GM11168 (cell line): ENCODE data around the gene USP48.
"Not testable (repeated sequence)": the region's sequence is repeated elsewhere in the genome, so short reads cannot be mapped to it uniquely, and the experiment has no call there.

Experiments
- in situ Hi-C: fragments of 300-500 bp; cut with MboI; formaldehyde crosslinking; loops from one replicate; pipeline ENCODE4 v1.12.0; 2022; ENCODE audit warnings: low sequenced_read_pairs; ENCODE audit not compliant: unreplicated experiment

Gene USP48

GRCh38 chr1:21706151-21706835 lies 76.7 kb downstream of the USP48 start:
- in situ Hi-C loops, result no loop called here

DNA sequence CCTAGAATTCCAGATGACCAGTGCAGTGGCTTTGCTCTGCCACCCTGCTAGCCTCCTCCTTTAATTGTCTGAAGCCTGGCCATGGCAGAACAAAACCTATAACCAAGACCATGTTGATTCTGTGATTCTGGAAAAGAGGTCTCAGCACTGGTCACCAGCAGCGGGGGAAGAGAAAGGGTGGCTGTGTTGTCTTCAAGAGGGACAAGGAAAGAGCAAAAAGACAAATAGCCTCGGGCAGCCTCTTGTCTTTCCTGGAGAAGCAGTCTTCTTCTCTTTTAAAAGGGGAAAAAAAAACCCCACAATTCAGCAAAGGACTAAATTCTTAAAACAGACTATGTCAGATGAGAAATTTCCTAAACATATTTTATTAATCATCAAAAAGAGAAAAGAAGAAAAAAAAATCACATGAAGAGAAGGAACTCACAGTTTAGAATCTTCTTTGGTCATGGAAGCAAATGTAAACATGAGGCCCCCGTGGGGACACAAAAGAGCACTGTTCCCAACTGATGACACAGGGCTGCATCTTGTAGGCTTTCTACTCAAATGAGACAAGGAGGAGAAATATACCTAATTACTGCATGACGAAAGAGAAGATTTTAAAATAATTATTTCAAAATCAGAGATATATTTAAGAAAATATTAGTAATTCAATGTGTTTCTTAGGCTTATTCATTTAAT lies 77.5 kb downstream of the USP48 start:
- in situ Hi-C loops, result no loop called here

DNA sequence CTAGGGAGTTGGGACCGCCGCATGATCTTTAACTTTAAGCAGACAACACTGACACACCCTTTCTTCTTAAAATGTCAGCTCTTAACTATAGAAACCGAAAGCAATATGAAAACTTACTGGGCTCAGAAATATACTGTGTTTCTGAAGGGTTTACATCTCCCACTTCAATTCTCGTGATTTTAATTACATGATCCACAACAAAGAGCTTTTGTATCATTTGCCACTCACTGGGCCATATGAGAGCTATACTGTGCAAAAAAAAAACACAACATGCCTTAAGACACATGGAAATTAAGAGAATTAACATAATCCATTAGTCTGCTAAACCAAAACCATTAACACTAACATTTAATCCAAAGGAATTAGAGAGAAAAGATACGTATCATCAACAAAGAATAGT lies 78.8 kb downstream of the USP48 start:
- in situ Hi-C loops, result no loop called here

DNA sequence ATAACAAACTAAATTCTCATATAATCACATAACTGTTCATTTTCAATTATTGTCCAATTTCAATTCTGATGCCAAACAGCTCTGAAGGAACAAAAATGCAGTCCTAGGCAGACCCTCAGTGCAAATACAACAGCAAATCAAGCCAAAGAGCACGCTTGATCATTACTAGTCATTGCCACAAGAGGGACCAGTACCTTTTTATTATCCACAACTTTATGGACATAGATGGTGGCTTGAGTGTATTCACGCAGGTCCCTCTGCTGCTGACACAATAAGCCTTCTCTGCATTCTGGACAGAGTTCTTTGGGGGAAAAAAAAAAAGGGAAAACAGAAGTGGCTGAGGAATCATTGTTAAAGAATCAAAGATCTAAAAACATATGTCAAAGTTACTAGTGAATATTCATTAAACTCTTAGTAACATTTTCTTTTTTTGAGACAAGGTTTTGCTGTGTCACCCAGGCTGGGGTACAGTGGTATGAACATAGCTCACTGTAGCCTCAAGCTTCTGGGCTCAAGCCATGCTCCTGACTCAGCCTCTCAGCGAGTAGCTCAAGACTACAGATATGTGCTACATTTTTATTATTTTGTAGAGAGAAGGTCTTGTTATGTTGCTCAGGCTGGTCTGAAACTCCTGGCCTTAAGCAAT lies 79.5 kb downstream of the USP48 start:
- in situ Hi-C loops, result no loop called here

DNA sequence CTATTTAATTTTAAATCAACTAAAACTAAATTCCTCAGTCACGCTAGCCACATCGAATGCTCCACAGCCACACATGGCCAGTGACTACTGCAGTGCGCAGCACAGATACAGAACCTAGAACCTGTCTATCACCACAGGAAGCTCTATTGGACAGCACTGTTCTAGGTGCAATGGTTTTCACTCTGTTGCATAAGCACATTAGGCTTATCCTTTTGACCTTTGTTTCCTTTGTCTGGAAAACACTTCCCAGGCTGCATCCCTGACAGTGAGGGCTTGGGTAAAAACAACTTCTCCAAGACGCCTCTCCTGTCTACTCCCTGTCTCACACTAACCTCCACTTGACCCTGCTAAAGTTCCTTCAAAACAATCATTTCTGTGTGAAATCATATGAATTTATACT lies 80.2 kb downstream of the USP48 start:
- in situ Hi-C loops, result no loop called here

DNA sequence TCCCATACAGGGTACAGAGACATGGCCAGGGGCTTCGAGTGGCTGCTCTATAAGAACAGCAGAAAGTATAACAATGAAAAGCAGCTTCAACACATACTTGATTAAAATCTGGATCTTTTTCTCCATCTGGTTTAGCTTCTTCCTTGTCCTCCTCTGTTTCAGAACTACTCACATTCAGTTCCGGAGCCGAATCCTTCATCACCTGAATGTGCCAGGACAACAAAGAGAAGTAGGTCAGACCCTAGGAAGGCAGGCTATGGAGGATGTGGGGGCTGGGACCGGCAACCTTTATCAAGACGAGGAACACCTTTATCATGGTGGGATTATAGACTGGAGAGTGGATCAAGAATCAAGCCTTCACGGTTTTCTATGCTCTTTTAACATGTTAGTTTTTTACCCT lies 81.5 kb downstream of the USP48 start:
- in situ Hi-C loops, result no loop called here

- in situ Hi-C loops, result no loop called here
These were observed 82.9 kb downstream of the USP48 start for GRCh38 chr1:21700094-21700493.

DNA sequence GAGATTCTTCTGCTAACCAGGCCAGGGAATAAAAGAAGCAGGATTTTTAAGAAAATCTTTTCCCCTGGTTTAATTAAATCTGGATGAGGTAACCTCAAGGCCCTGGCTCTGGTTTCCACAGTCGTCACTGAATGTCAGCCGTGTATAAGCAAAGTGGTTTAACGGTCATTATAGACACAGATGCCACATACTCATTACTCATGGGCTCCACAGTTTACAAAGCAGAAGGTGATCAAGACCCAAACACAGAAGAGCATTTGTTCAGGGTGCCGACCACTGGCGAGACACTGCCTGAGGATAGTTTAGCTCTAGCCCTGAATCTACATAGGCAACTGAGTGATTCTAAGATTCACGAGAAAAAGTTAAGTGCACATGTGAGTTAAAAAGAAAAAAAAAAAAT lies 86.0 kb downstream of the USP48 start:
- in situ Hi-C loops, result no loop called here

GRCh38 chr1:21693732-21694131 lies 89.2 kb downstream of the USP48 start:
- in situ Hi-C loops, result no loop called here

DNA sequence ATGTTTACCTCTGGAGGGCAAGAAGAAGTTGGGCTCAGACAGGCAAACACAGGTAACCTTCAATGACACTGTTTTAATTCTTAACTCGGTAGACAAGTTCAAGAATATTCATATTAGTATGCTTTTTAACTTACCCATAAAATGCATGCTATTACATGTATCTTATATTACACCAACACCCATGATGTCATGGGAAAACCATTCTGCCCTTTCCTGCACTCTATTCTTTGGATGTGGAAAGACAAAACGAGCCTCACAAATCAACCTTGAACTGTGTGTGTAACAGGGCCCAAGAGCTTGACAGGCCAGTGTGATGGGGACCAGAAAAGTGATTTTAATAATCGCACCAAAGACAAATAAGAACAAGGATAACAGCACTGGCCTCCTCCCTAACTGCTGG lies 91.2 kb downstream of the USP48 start:
- in situ Hi-C loops, result no loop called here

DNA sequence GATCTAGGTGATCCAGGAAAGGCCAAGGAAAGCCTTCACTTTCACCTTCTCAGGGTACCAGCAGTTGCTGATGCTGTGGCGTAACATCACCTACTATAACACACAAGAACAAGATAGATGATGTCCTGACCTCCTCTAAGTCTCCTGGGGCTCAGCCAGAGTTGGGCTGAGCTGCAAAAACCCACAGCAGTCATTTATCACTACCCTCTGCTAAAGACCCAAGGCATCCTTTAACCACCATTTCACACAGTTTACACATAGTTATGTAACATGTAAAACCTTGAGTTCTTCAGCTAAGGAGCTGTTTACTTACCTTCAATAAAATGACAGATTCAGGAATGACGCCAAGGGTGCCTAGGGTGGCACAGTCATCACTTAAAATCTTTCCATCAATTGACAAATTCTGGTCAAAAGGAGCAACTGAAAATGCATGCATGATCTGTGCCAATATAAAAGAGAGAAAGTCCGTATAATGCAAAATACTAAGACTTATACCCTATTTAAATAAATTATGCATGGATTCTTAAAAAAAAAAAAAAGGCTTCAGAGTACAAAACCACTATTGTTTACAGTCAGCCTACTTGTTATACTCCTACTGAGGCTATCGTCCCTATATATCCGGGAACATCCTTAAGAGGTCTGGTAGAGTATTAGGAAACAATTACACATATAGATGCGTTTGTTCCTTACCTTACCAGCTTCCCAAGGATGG lies 93.1 kb downstream of the USP48 start:
- in situ Hi-C loops, result no loop called here

- in situ Hi-C loops, result no loop called here
These were observed 95.8 kb downstream of the USP48 start for GRCh38 chr1:21687081-21687529.

DNA sequence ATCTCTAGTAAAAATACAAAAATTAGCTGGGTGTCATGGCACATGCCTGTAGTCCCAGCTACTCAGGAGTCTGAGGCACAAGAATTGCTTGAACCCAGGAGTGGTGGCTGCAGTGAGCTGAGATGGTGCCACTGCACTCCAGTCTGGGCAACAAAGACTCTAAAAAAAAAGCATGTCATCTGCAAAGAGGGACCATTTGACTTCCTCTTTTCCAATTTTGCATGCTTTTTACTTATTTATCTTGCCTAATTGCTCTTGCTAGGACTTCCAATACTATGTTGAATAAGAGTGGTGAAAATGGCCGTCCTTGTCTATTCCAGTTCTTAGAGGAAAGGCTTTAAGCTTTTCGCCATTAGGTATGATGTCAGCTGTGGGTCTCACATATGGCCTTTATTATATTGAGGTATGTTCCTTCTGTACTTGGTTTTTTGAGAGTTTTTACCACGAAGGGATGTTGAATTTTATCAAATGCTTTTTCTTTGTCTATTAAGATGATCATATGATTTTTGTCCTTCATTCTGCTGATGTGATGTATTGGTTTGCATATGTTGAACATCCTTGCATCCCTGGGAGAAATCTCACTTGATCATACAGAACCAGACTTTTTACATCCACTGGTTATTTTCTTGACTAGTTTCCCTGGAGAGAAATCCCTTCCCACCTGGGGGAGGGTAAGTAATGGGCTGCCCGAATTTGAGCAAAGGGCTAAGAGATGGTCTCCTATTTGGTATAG lies 96.8 kb downstream of the USP48 start:
- in situ Hi-C loops, result no loop called here

GRCh38 chr1:21681426-21681825 lies 101.5 kb downstream of the USP48 start:
- in situ Hi-C loops, result no loop called here

- in situ Hi-C loops, result no loop called here
These were observed 102.0 kb downstream of the USP48 start for GRCh38 chr1:21680918-21681317.

DNA sequence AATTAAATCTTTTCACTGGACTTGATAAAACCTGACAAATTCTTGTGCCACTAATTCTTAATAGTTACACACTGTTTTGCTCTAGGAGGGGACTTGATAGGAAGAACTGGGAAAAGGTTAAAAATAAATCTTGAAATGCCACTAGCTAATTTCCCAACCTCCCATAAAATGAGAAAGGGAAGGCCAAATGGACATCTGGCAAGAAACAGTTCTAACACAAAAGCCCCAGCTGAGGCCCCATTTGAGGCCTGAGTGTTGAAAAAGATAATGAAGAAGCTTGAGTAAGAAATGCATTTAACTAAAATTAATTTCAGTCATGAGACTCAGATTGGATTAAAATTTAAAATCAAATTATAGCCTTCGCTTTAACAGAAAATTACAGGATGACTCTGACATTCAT lies 102.6 kb downstream of the USP48 start:
- in situ Hi-C loops, result no loop called here

GRCh38 chr1:21677168-21677567 lies 105.8 kb downstream of the USP48 start:
- in situ Hi-C loops, result no loop called here

DNA sequence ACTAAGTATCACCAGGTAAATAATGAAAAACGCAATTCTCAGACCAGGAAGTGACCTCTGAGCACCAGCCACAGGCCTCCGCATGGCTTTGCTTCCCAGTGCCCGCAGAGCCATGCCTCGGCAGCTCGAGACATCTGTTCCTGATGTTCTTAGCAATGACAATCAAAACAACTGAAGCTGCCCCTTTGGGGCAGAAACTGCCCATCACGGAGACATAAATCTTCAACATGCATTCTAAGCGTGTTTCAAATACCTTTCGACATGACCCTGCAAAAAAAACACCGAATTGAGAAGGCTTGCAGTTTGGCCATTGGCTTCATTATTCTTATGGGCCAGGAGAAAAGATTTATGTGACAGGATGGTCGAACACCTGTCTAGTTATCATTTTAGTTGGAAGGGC lies 108.0 kb downstream of the USP48 start:
- in situ Hi-C loops, result no loop called here

- in situ Hi-C loops, result not testable (repeated sequence)
These were observed 109.1 kb downstream of the USP48 start for GRCh38 chr1:21673853-21674252.

DNA sequence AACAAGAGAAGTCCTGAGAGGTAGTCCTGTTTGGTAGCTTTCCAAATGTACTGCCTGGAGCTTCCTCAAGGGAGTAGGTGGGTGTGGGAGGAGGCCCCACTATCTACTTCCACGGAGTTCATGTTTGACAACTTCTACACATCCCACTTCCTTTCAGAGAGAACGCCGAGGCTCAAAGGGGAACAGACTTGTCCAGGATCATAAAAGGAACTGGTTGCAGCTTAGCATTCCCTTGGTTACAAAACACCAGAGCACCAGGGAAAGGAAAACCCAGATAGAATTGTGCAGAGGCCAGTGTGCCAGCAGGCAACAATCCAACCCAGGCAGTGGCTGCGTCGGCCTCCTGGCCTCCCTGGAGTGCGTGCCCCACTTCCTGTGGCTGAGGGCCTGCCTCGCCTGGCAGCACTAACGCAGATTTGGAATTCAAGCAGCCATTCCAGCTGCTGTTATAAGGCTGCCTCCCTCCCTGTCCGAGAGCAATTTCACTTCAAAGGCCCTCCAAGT lies 109.6 kb downstream of the USP48 start:
- in situ Hi-C loops, result no loop called here
